ENCODE results near the gene WDFY4.

WDFY4 gene

GRCh38 chr10:48774416-48775205 lies 89.9 kb downstream of the WDFY4 start:
- no peak for DNase-seq (ENCODE audit: low read depth)

- no peak for DNase-seq (ENCODE audit: low read depth)
These were observed 90.5 kb downstream of the WDFY4 start for GRCh38 chr10:48775206-48775517.

GRCh38 chr10:48776005-48776522 lies 91.4 kb downstream of the WDFY4 start:
- DNase-seq (ENCODE audit: low read depth): no peak

GRCh38 chr10:48776528-48776927 lies 91.9 kb downstream of the WDFY4 start:
- no peak for DNase-seq (ENCODE audit: low read depth)

- no peak for DNase-seq (ENCODE audit: low read depth)
These were observed 92.4 kb downstream of the WDFY4 start for GRCh38 chr10:48777110-48777509.

- no peak for DNase-seq (ENCODE audit: low read depth)
These were observed 93.7 kb downstream of the WDFY4 start for GRCh38 chr10:48778193-48778857.

- no peak for DNase-seq (ENCODE audit: low read depth)
These were observed 94.4 kb downstream of the WDFY4 start for GRCh38 chr10:48779077-48779476.

GRCh38 chr10:48779546-48780152 lies 95.0 kb downstream of the WDFY4 start:
- DNase-seq (ENCODE audit: low read depth): no peak

GRCh38 chr10:48780341-48780740 lies 95.7 kb downstream of the WDFY4 start:
- no peak for DNase-seq (ENCODE audit: low read depth)

GRCh38 chr10:48782386-48782785 lies 97.7 kb downstream of the WDFY4 start:
- DNase-seq (ENCODE audit: low read depth): no peak

GRCh38 chr10:48784031-48784430 lies 99.4 kb downstream of the WDFY4 start:
- DNase-seq (ENCODE audit: low read depth): no peak

- no peak for DNase-seq (ENCODE audit: low read depth)
These were observed 101.1 kb downstream of the WDFY4 start for GRCh38 chr10:48785796-48786195.

- no peak for DNase-seq (ENCODE audit: low read depth)
These were observed 102.1 kb downstream of the WDFY4 start for GRCh38 chr10:48786606-48787282.

- DNase-seq (ENCODE audit: low read depth): no peak
These were observed 103.9 kb downstream of the WDFY4 start for GRCh38 chr10:48788554-48788953.

- no peak for DNase-seq (ENCODE audit: low read depth)
These were observed 105.1 kb downstream of the WDFY4 start for GRCh38 chr10:48789486-48790456.

GRCh38 chr10:48790457-48791044 lies 105.9 kb downstream of the WDFY4 start:
- no peak for DNase-seq (ENCODE audit: low read depth)

- DNase-seq (ENCODE audit: low read depth): no peak
These were observed 106.7 kb downstream of the WDFY4 start for GRCh38 chr10:48791267-48791928.

GRCh38 chr10:48792121-48792520 lies 107.4 kb downstream of the WDFY4 start:
- DNase-seq (ENCODE audit: low read depth): no peak

GRCh38 chr10:48792687-48793096 lies 108.0 kb downstream of the WDFY4 start:
- DNase-seq (ENCODE audit: low read depth): no peak

- DNase-seq (ENCODE audit: low read depth): no peak
These were observed 109.4 kb downstream of the WDFY4 start for GRCh38 chr10:48794074-48794473.
